ENCODE data around the gene AAGAB.

AAGAB gene

DNA sequence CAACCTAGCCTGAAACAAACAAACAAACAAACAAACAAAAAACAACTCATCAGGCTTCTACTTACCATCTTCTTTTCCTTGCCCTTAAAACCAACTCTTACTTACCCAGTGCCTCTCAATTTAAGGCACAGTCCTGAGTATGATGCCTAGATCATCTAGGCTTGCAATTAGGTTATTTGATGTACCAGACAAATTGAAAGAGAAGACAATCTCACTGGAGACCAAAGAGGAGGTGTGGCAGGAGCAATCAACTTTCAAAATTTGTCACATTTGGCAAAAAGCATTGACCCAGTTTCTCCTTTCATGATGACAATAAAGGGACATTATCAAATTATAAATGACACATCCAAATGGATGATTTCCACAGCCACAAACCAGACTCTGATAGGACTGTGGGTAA lies 36.0 kb downstream of the AAGAB start:
- CTCF ChIA-PET, result interaction anchor here (0.7 kb wide), 1 partner anchor 103 kb away, joined by 3 read pairs; no protein-coding TSS in a partner anchor
- no peak overlapping the region for H3K4me3 ChIP-seq (ENCODE audit: low read depth, low read length)
- no peak overlapping the region for H3K27ac ChIP-seq (ENCODE audit: extremely low read depth, low read depth, low read length)
- peaks cover 4 to 10% of the 10 kb centered on the region in 2 experiments; a peak in 2 of 3 replicates for H3K36me3 ChIP-seq (ENCODE audit: control insufficient read depth in 2 of 2, insufficient read depth in 1 of 2, low read length in 2 of 2)
- no peaks in the 10 kb centered on the region for H3K4me1 ChIP-seq (ENCODE audit: control insufficient read depth, insufficient read depth, low read length)
- no peaks in the 10 kb centered on the region for H3K9me3 ChIP-seq (ENCODE audit: control insufficient read depth, insufficient read depth, low read depth, low read length)
- no peak for TF ChIP-seq MEIS1 (CRISPR knock-in tag; IDR thresholded peaks at IDR 0.05; ENCODE audit: borderline replicate concordance)
- POLR2A ChIA-PET, result no interaction called here

DNA sequence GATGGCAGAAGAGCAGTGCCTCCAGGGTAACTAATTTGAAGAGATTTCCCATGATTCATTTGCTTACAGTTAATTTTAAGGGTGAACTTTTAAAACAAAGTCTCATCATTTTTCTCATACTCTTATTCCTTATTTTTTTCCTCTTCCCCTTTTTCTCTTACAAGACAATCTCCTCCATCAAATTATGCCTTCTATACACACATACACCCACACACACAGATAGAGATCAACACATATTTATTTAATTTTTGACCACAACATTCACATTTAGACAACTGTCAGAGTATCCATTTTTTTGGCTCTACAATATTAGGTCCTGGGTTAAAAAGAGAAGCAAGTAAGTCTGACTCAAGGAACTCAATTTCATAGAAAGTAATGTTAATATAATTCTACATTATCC lies 37.6 kb downstream of the AAGAB start:
- no peak overlapping the region for H3K4me3 ChIP-seq (ENCODE audit: low read depth, low read length)
- CTCF ChIA-PET, result no interaction called here

DNA sequence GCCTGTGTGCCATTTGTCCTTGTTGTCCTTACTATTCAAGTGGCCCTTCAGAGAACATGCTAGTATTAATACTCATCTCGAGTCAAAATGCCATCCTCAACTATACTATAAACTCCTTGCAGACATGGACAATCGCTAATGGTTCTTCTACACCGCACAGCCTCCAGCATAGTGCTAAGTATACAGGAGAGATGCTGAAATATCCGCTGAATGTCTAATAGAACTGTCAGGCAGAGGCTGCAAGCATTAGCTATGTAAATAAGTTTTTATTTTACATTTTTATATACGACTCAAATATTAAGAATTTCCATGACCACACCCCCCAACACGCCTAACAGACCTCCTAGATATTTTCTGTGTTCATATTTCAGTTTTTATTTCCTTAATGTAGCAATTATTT lies 39.4 kb downstream of the AAGAB start:
- no peak overlapping the region for H3K4me3 ChIP-seq (ENCODE audit: low read depth, low read length)
- ChIA-PET CTCF (no interaction called here), POLR2A (no interaction called here)
- H3K4me1 ChIP-seq (ENCODE audit: control insufficient read depth, insufficient read depth, low read length), result no peaks in the 10 kb centered on the region
- peaks cover 4 to 7% of the 10 kb centered on the region in 2 experiments; a peak in 2 of 3 replicates for H3K36me3 ChIP-seq (ENCODE audit: control insufficient read depth in 2 of 2, insufficient read depth in 1 of 2, low read length in 2 of 2)
- no peaks in the 10 kb centered on the region for H3K9me3 ChIP-seq (ENCODE audit: control insufficient read depth, insufficient read depth, low read depth, low read length)
- no peak overlapping the region for H3K27ac ChIP-seq (ENCODE audit: extremely low read depth, low read depth, low read length)
- no peak for TF ChIP-seq SETDB1 (IDR thresholded peaks at IDR 0.05; ENCODE audit: insufficient read length, low read length)
- no peak for TF ChIP-seq ZNF596 (tag by site-specific recombination; IDR thresholded peaks at IDR 0.05)
- no peak for TF ChIP-seq ZNF701 (tag by site-specific recombination; IDR thresholded peaks at IDR 0.05)
- TF ChIP-seq KLF16 (tag by site-specific recombination; IDR thresholded peaks at IDR 0.05), result no peak
- TF ChIP-seq YY2 (tag by site-specific recombination; IDR thresholded peaks at IDR 0.05), result no peak
- no peak for TF ChIP-seq GLIS1 (tag by site-specific recombination; IDR thresholded peaks at IDR 0.05)
- TF ChIP-seq ZNF223 (tag by site-specific recombination; IDR thresholded peaks at IDR 0.05), result no peak
- TF ChIP-seq OSR2 (tag by site-specific recombination; IDR thresholded peaks at IDR 0.05), result no peak
- no peak for TF ChIP-seq ZNF23 (tag by site-specific recombination; IDR thresholded peaks at IDR 0.05; ENCODE audit: borderline replicate concordance)
- TF ChIP-seq HOXD13 (CRISPR knock-in tag; IDR thresholded peaks at IDR 0.05; ENCODE audit: borderline replicate concordance), result no peak
- no peak for TF ChIP-seq ZNF473 (tag by site-specific recombination; IDR thresholded peaks at IDR 0.05)
- no peak for TF ChIP-seq ZNF394 (tag by site-specific recombination; IDR thresholded peaks at IDR 0.05; ENCODE audit: borderline replicate concordance)
- TF ChIP-seq ZNF768 (tag by site-specific recombination; IDR thresholded peaks at IDR 0.05), result no peak
- TF ChIP-seq, protein P1, sequence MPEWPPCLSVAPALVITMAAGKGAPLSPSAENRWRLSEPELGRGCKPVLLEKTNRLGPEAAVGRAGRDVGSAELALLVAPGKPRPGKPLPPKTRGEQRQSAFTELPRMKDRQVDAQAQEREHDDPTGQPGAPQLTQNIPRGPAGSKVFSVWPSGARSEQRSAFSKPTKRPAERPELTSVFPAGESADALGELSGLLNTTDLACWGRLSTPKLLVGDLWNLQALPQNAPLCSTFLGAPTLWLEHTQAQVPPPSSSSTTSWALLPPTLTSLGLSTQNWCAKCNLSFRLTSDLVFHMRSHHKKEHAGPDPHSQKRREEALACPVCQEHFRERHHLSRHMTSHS (tag by site-specific recombination; IDR thresholded peaks at IDR 0.05), result no peak

More for the DNA sequence above, 37.6 kb downstream of the AAGAB start:
- Histone ChIP-seq H3K27ac (ENCODE audit: extremely low read depth, low read depth, low read length) (no peak overlapping the region), H3K4me1 (ENCODE audit: control insufficient read depth, insufficient read depth, low read length) (no peaks in the 10 kb centered on the region), H3K36me3 (ENCODE audit: control insufficient read depth in 2 of 2, insufficient read depth in 1 of 2, low read length in 2 of 2) (peaks cover 4 to 10% of the 10 kb centered on the region in 2 experiments; a peak in 2 of 3 replicates), H3K9me3 (ENCODE audit: control insufficient read depth, insufficient read depth, low read depth, low read length) (no peaks in the 10 kb centered on the region)
- POLR2A ChIA-PET, result no interaction called here
- no peak for TF ChIP-seq ZBTB21 (tag by site-specific recombination; IDR thresholded peaks at IDR 0.05)
- TF ChIP-seq, protein P2, sequence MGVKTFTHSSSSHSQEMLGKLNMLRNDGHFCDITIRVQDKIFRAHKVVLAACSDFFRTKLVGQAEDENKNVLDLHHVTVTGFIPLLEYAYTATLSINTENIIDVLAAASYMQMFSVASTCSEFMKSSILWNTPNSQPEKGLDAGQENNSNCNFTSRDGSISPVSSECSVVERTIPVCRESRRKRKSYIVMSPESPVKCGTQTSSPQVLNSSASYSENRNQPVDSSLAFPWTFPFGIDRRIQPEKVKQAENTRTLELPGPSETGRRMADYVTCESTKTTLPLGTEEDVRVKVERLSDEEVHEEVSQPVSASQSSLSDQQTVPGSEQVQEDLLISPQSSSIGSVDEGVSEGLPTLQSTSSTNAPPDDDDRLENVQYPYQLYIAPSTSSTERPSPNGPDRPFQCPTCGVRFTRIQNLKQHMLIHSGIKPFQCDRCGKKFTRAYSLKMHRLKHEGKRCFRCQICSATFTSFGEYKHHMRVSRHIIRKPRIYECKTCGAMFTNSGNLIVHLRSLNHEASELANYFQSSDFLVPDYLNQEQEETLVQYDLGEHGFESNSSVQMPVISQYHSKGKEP (tag by site-specific recombination; IDR thresholded peaks at IDR 0.05), result no peak
- no peak for TF ChIP-seq ZNF510 (tag by site-specific recombination; IDR thresholded peaks at IDR 0.05; ENCODE audit: insufficient replicate concordance)
- TF ChIP-seq, protein P1 (tag by site-specific recombination; IDR thresholded peaks at IDR 0.05), result no peak
- no peak for TF ChIP-seq ZNF423 (tag by site-specific recombination; IDR thresholded peaks at IDR 0.05)
- no peak for TF ChIP-seq ZNF248 (tag by site-specific recombination; IDR thresholded peaks at IDR 0.05)
- no peak for TF ChIP-seq ZFHX2 (tag by site-specific recombination; conservative IDR thresholded peaks at IDR 0.05)
- TF ChIP-seq, protein P3, sequence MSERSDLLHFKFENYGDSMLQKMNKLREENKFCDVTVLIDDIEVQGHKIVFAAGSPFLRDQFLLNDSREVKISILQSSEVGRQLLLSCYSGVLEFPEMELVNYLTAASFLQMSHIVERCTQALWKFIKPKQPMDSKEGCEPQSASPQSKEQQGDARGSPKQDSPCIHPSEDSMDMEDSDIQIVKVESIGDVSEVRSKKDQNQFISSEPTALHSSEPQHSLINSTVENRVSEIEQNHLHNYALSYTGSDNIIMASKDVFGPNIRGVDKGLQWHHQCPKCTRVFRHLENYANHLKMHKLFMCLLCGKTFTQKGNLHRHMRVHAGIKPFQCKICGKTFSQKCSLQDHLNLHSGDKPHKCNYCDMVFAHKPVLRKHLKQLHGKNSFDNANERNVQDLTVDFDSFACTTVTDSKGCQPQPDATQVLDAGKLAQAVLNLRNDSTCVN (tag by site-specific recombination; optimal IDR thresholded peaks at IDR 0.05), result no peak
- TF ChIP-seq ZBTB1 (tag by site-specific recombination; IDR thresholded peaks at IDR 0.05), result no peak
- TF ChIP-seq, protein P4, sequence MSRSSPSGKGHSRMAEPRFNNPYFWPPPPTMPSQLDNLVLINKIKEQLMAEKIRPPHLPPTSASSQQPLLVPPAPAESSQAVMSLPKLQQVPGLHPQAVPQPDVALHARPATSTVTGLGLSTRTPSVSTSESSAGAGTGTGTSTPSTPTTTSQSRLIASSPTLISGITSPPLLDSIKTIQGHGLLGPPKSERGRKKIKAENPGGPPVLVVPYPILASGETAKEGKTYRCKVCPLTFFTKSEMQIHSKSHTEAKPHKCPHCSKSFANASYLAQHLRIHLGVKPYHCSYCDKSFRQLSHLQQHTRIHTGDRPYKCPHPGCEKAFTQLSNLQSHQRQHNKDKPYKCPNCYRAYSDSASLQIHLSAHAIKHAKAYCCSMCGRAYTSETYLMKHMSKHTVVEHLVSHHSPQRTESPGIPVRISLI (tag by site-specific recombination; IDR thresholded peaks at IDR 0.05), result no peak
- TF ChIP-seq ZNF501 (tag by site-specific recombination; IDR thresholded peaks at IDR 0.05), result no peak
- TF ChIP-seq, protein P5, sequence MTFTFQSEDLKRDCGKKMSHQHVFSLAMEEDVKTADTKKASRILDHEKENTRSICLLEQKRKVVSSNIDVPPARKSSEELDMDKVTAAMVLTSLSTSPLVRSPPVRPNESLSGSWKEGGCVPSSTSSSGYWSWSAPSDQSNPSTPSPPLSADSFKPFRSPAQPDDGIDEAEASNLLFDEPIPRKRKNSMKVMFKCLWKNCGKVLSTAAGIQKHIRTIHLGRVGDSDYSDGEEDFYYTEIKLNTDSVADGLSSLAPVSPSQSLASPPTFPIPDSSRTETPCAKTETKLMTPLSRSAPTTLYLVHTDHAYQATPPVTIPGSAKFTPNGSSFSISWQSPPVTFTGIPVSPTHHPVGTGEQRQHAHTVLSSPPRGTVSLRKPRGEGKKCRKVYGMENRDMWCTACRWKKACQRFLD (tag by site-specific recombination; IDR thresholded peaks at IDR 0.05), result no peak
